NT2/D1 (cell line): ENCODE data around the gene LPCAT4.

Source experiments
- DNase-seq: peaks from one replicate; pipeline ENCODE4 v3.0.0-alpha.2; 2011; ENCODE audit warnings: low read depth, low spot score
- H3K27me3 ChIP-seq: 2 replicates; pipeline ENCODE4 v1.6.0; 2011; ENCODE audit warnings: mild to moderate bottlenecking; ENCODE audit not compliant: insufficient read length, insufficient read depth
- H3K36me3 ChIP-seq: 2 replicates; pipeline ENCODE4 v1.6.1; 2011; ENCODE audit warnings: mild to moderate bottlenecking, low read length, mixed read lengths; ENCODE audit not compliant: insufficient read depth, insufficient read length
- H3K4me1 ChIP-seq: 2 replicates; pipeline ENCODE4 v1.5.1; 2011; ENCODE audit not compliant: insufficient read depth, insufficient read length
- H3K4me3 ChIP-seq: 2 replicates; pipeline ENCODE4 v1.5.1; 2011; ENCODE audit warnings: low read depth; ENCODE audit not compliant: insufficient read length
- H3K9ac ChIP-seq: 2 replicates; pipeline ENCODE4 v1.6.0; 2011; ENCODE audit warnings: low read depth; ENCODE audit not compliant: insufficient read length
- H3K9me3 ChIP-seq: 2 replicates; pipeline ENCODE4 v1.5.1; 2011; ENCODE audit warnings: mild to moderate bottlenecking, low read length; ENCODE audit not compliant: insufficient read depth
- SUZ12 ChIP-seq: IDR thresholded peaks from 2 replicates; pipeline ENCODE4 v1.6.1; 2011; ENCODE audit not compliant: insufficient read length, insufficient read depth; ENCODE audit errors: extremely low read depth
- YY1 ChIP-seq: IDR thresholded peaks from 2 replicates; pipeline ENCODE4 v1.6.1; 2011; ENCODE audit not compliant: insufficient read length, insufficient read depth
- ZNF274 ChIP-seq: IDR thresholded peaks from 2 replicates; pipeline ENCODE4 v1.6.1; 2011; ENCODE audit warnings: mild to moderate bottlenecking, low read depth, low read length

The LPCAT4 gene

DNA sequence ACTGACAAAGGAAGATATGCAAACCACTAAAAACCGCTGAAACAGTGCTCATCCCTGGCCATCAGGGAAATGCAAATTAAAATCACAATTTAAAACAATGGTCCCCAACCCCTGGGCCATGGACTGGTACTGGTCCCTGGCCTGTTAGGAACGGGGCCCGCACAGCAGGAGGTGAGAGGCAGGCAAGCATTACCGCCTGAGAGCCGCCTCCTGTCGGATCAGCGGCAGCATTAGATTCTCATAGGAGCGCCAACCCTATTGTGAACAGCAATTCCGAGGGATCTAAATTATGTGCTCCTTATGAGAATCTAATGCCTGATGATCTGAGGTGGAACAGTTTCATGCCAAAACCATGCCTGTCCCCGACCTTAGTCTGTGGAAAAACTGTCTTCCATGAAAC lies 43.8 kb downstream of the LPCAT4 start:
- H3K4me1 ChIP-seq = no peaks in the 10 kb centered on the region
- H3K4me3 ChIP-seq = no peak overlapping the region
- H3K27me3 ChIP-seq = no peaks in the 10 kb centered on the region
- H3K9ac ChIP-seq = no peak overlapping the region
- H3K36me3 ChIP-seq = no peaks in the 10 kb centered on the region
- no peak for TF ChIP-seq YY1
- no peak for TF ChIP-seq ZNF274
- no peak for TF ChIP-seq SUZ12
- H3K9me3 ChIP-seq = no peaks in the 10 kb centered on the region
- DNase-seq = no peak

DNA sequence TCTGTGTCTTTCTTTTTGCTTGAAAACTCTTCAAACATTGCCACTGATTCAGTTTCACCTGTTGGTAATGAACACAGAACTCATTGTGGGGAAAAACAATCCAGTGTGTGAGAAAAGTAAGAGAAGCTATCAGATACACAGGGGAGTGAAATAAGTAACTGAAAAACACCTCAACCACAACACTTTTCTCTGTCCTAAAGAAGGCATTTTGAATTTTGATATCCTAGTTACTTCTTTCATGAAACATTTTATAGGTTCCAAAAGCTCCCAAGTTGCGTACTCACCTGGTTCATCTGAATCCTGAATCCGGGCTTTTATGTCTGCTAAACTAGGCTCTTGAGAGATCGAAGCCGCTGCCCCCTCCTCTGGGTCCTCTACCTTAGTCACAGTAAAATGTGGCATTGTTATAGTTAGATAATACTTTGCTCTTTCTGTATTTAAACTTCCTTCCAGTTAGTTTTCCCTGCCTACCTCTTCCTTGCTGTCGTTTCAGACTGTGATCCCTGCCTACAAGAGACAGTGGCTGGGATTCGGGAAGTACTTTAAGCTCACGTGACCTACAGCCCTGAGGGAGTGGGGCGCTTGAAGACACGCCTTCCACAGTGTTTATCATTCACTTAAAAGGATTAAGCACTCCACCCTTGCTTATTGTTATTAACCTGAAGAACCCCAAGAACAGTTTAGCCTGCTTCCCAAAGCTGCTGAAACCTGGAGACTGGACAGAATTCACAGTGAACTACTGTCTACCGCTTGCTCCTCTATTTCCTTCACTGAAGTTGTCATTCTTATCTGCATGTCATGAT lies 48.5 kb downstream of the LPCAT4 start:
- Histone ChIP-seq H3K9me3 (no peaks in the 10 kb centered on the region), H3K36me3 (no peaks in the 10 kb centered on the region), H3K4me3 (peak overlapping the region; percentile 33), H3K27me3 (no peaks in the 10 kb centered on the region), H3K9ac (peak overlapping the region; percentile 45), H3K4me1 (no peaks in the 10 kb centered on the region)
- no peak for TF ChIP-seq SUZ12
- no peak for TF ChIP-seq YY1
- TF ChIP-seq ZNF274 = no peak
- DNase-seq = peak; percentile 30

DNA sequence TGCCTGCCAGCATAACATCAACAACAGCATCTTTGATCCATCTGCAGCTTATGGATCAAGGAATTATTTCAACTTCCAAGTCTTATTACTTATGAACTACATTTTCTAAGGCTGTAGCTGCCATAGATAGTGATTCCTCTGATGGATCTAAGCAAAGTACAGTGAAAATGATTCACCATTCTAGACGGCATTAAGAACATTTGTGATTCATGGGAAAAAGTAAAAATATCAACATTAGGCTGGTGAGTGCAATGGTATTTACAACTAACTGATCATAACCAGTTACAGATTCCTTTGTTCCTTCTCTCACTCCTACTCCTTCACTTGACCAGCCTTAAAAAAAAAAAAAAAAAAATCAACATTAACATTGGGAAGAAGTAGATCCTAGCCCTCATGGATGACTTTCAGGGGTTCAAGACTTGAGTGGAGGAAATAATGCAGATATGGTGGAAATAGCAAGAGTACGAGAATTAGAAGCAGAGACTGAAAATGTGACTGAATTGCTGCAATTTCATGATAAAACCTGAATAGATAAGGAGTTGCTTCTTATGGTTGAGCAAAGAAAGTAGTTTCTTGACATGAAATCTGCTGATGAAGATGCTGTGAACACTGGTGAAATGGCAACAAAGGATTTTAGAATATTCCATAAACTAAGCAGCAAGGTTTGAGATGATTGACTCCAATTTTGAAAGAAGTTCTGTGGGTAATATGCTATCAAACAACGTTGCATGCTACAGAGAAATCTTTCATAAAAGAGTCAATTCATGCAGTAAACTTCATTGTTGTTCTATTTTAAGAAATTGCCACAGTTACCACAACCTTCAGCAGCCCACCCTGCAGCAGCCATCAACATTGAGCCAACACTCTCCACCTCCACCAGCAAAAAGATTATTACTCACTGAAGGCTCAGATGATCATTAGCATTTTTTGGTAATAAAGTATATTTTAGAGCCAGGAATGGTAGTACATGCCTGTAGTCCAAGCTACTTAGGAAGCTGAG lies 52.2 kb downstream of the LPCAT4 start:
- H3K27me3 ChIP-seq = no peaks in the 10 kb centered on the region
- no peak overlapping the region for H3K4me3 ChIP-seq
- no peaks in the 10 kb centered on the region for H3K4me1 ChIP-seq
- TF ChIP-seq YY1 = no peak
- no peaks in the 10 kb centered on the region for H3K36me3 ChIP-seq
- no peak for DNase-seq
- H3K9me3 ChIP-seq = no peaks in the 10 kb centered on the region
- no peak overlapping the region for H3K9ac ChIP-seq

DNA sequence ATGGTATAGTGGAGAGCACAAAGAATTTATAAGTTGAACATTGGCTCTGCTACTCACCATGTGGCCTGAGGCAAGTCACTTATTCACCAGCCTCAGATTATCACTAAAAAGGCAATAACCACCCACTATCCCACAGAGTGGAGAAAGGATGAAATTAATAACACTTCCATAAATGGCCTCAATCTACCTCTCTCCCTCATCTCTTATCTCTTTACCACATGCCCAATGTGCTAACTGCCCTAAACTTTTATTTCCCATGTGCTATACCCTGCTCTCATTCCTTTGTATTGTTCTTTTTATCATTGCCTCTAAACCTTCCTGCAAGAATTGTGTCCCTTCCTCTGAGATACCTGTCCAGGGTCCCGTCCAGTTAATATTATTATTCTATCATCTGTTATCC lies 55.4 kb downstream of the LPCAT4 start:
- H3K27me3 ChIP-seq = no peaks in the 10 kb centered on the region
- no peak overlapping the region for H3K9ac ChIP-seq
- H3K36me3 ChIP-seq = no peaks in the 10 kb centered on the region
- TF ChIP-seq SUZ12 (no peak), ZNF274 (no peak), YY1 (no peak)
- no peak overlapping the region for H3K4me3 ChIP-seq
- no peak for DNase-seq
- no peaks in the 10 kb centered on the region for H3K9me3 ChIP-seq
- no peaks in the 10 kb centered on the region for H3K4me1 ChIP-seq
